Activated effector memory CD4-positive, alpha-beta T cell treated with Interleukin-2 at 50 U/mL for 16 hours (primary cell): ENCODE measurements around the gene WDR59.

Experiments
- DNase-seq: peaks from one replicate; pipeline ENCODE4 v3.0.0-alpha.2; 2020

Gene WDR59

GRCh38 chr16:74899816-74900215 lies 85.1 kb downstream of the WDR59 start:
- DNase-seq, result no peak

- no peak for DNase-seq
These were observed 86.3 kb downstream of the WDR59 start for GRCh38 chr16:74898659-74899058.

GRCh38 chr16:74896389-74897370 lies 88.2 kb downstream of the WDR59 start:
- DNase-seq, result no peak

GRCh38 chr16:74893541-74893940 lies 91.4 kb downstream of the WDR59 start:
- no peak for DNase-seq

GRCh38 chr16:74892574-74893461 lies 92.1 kb downstream of the WDR59 start:
- no peak for DNase-seq

GRCh38 chr16:74888888-74889287 lies 96.0 kb downstream of the WDR59 start:
- DNase-seq, result no peak

GRCh38 chr16:74888232-74888862 lies 96.6 kb downstream of the WDR59 start:
- peak; percentile 20 for DNase-seq

- no peak for DNase-seq
These were observed 97.8 kb downstream of the WDR59 start for GRCh38 chr16:74887084-74887483.

- no peak for DNase-seq
These were observed 107.2 kb downstream of the WDR59 start for GRCh38 chr16:74877706-74878105.

GRCh38 chr16:74874912-74875546 lies 109.9 kb downstream of the WDR59 start:
- no peak for DNase-seq

GRCh38 chr16:74874123-74874522 lies 110.8 kb downstream of the WDR59 start:
- DNase-seq, result no peak

- DNase-seq, result no peak
These were observed 112.6 kb downstream of the WDR59 start for GRCh38 chr16:74872302-74872701.

GRCh38 chr16:74871608-74872007 lies 113.3 kb downstream of the WDR59 start:
- no peak for DNase-seq

- no peak for DNase-seq
These were observed 116.4 kb downstream of the WDR59 start for GRCh38 chr16:74868501-74868900.

- DNase-seq, result no peak
These were observed 116.9 kb downstream of the WDR59 start for GRCh38 chr16:74868035-74868434.

GRCh38 chr16:74867281-74867849 lies 117.6 kb downstream of the WDR59 start:
- DNase-seq, result no peak

- DNase-seq, result no peak
These were observed 118.9 kb downstream of the WDR59 start for GRCh38 chr16:74865922-74866598.

- DNase-seq, result no peak
These were observed 122.1 kb downstream of the WDR59 start for GRCh38 chr16:74862743-74863244.

- no peak for DNase-seq
These were observed 132.4 kb downstream of the WDR59 start for GRCh38 chr16:74852500-74852875.

GRCh38 chr16:74850027-74850426 lies 134.9 kb downstream of the WDR59 start:
- DNase-seq, result no peak

- DNase-seq, result no peak
These were observed 137.7 kb downstream of the WDR59 start for GRCh38 chr16:74847202-74847601.
